Ishikawa (cell line): ENCODE data around the gene CROT.

Source experiments
- CEBPB ChIP-seq: IDR thresholded peaks from 2 replicates; pipeline ENCODE4 v1.6.1; 2012
- CREB1 ChIP-seq: IDR thresholded peaks from 2 replicates; pipeline ENCODE4 v1.6.1; 2012; ENCODE audit warnings: low read depth
- EGR1 ChIP-seq: IDR thresholded peaks from 2 replicates; pipeline ENCODE4 v1.6.1; 2012
- EP300 ChIP-seq: IDR thresholded peaks from 2 replicates; pipeline ENCODE4 v1.6.1; 2012; ENCODE audit warnings: borderline replicate concordance
- FOXM1 ChIP-seq: IDR thresholded peaks from 2 replicates; pipeline ENCODE4 v1.6.1; 2012; ENCODE audit warnings: low read depth, borderline replicate concordance
- MAX ChIP-seq: IDR thresholded peaks from 2 replicates; pipeline ENCODE4 v1.6.1; 2012
- NFIC ChIP-seq: IDR thresholded peaks from 2 replicates; pipeline ENCODE4 v1.6.1; 2012
- RAD21 ChIP-seq: IDR thresholded peaks from 2 replicates; pipeline ENCODE4 v1.6.1; 2012; ENCODE audit warnings: low read depth
- TAF1 ChIP-seq: IDR thresholded peaks from 2 replicates; pipeline ENCODE4 v1.6.1; 2012; ENCODE audit warnings: low read depth, mild to moderate bottlenecking
- TCF12 ChIP-seq: IDR thresholded peaks from 2 replicates; pipeline ENCODE4 v1.6.1; 2012; ENCODE audit warnings: low read depth
- TEAD4 ChIP-seq: IDR thresholded peaks from 2 replicates; pipeline ENCODE4 v1.6.1; 2012
- YY1 ChIP-seq: IDR thresholded peaks from 2 replicates; pipeline ENCODE4 v1.6.1; 2012; ENCODE audit warnings: low read depth
- ZBTB7A ChIP-seq: IDR thresholded peaks from 2 replicates; pipeline ENCODE4 v1.6.1; 2012; ENCODE audit warnings: low read depth
- TF ChIP-seq, protein P1 (sequence below): IDR thresholded peaks from 2 replicates; pipeline ENCODE4 v1.6.1; 2012; ENCODE audit warnings: low read depth, mild to moderate bottlenecking
- TF ChIP-seq, protein P2 (sequence below): IDR thresholded peaks from 2 replicates; pipeline ENCODE4 v1.6.1; 2012

The CROT gene

GRCh38 chr7:87332321-87332720 lies 13.1 kb upstream of the CROT start:
- no peak for TF ChIP-seq FOXM1
- TF ChIP-seq RAD21 = no peak
- TF ChIP-seq, protein P1, sequence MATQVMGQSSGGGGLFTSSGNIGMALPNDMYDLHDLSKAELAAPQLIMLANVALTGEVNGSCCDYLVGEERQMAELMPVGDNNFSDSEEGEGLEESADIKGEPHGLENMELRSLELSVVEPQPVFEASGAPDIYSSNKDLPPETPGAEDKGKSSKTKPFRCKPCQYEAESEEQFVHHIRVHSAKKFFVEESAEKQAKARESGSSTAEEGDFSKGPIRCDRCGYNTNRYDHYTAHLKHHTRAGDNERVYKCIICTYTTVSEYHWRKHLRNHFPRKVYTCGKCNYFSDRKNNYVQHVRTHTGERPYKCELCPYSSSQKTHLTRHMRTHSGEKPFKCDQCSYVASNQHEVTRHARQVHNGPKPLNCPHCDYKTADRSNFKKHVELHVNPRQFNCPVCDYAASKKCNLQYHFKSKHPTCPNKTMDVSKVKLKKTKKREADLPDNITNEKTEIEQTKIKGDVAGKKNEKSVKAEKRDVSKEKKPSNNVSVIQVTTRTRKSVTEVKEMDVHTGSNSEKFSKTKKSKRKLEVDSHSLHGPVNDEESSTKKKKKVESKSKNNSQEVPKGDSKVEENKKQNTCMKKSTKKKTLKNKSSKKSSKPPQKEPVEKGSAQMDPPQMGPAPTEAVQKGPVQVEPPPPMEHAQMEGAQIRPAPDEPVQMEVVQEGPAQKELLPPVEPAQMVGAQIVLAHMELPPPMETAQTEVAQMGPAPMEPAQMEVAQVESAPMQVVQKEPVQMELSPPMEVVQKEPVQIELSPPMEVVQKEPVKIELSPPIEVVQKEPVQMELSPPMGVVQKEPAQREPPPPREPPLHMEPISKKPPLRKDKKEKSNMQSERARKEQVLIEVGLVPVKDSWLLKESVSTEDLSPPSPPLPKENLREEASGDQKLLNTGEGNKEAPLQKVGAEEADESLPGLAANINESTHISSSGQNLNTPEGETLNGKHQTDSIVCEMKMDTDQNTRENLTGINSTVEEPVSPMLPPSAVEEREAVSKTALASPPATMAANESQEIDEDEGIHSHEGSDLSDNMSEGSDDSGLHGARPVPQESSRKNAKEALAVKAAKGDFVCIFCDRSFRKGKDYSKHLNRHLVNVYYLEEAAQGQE = no peak
- TF ChIP-seq YY1 = no peak

- TF ChIP-seq, protein P2, sequence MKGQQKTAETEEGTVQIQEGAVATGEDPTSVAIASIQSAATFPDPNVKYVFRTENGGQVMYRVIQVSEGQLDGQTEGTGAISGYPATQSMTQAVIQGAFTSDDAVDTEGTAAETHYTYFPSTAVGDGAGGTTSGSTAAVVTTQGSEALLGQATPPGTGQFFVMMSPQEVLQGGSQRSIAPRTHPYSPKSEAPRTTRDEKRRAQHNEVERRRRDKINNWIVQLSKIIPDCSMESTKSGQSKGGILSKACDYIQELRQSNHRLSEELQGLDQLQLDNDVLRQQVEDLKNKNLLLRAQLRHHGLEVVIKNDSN = no peak
- TF ChIP-seq EP300 (no peak), MAX (no peak), CREB1 (no peak)
Observed at GRCh38 chr7:87336136-87336535, 9.3 kb upstream of the CROT start.

- TF ChIP-seq CEBPB = no peak
- TF ChIP-seq, protein P2 = no peak
- TF ChIP-seq MAX = no peak
- no peak for TF ChIP-seq TCF12
- no peak for TF ChIP-seq EGR1
- TF ChIP-seq TEAD4 = no peak
- TF ChIP-seq YY1 = no peak
- no peak for TF ChIP-seq RAD21
- no peak for TF ChIP-seq TAF1
- TF ChIP-seq, protein P1 = no peak
- TF ChIP-seq CREB1 = no peak
- no peak for TF ChIP-seq NFIC
- no peak for TF ChIP-seq ZBTB7A
- TF ChIP-seq EP300 = no peak
- TF ChIP-seq FOXM1 = no peak
Observed at GRCh38 chr7:87337331-87337730, 8.1 kb upstream of the CROT start.

GRCh38 chr7:87339373-87339897 lies 6.0 kb upstream of the CROT start:
- TF ChIP-seq RAD21 = no peak

DNA sequence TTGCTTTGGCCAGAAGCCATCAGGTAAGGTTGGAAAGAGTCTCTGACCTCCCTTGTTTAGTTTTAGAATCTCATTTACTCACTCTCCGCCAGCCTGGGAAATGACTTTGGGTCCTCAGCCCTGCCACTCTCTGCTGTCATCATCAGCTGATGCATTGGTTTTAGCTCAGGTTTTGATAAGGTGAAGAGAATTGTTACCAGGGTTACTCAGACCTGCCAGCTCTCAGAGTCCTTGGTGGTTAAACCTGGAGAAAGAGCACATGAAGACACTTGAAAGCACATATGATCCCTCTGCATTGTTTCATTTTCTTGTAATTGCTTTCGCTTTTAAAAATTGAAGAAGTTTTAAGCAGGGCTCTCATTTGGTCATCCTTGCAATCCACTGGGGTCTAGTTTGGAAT lies 4.0 kb upstream of the CROT start:
- TF ChIP-seq TCF12 = no peak
- no peak for TF ChIP-seq RAD21
- no peak for TF ChIP-seq TEAD4
- TF ChIP-seq, protein P1 = no peak
- TF ChIP-seq YY1 = no peak
- TF ChIP-seq FOXM1 = no peak
- TF ChIP-seq, protein P2 = no peak
- no peak for TF ChIP-seq NFIC
- TF ChIP-seq CREB1 = no peak
- TF ChIP-seq MAX = no peak
- no peak for TF ChIP-seq EGR1
- TF ChIP-seq EP300 = no peak
- TF ChIP-seq TAF1 = no peak
- TF ChIP-seq ZBTB7A = no peak
- no peak for TF ChIP-seq CEBPB
